Upper lobe of left lung (tissue), 4 donors: ENCODE data around the gene SIL1.

Experiments
- POLR2A ChIP-seq, 4 donors: fragments of 450-650 bp; IDR thresholded peaks; one replicate each; pipeline ENCODE4 v1.5.1; 2016 to 2017; ENCODE audit warnings: antibody characterized with exemption in 4 of 4, mild to moderate bottlenecking in 2 of 4
- POLR2AphosphoS5 ChIP-seq, 2 donors: sonication (generic); formaldehyde crosslinking; IDR thresholded peaks; one replicate each; pipeline ENCODE4 v1.5.1; 2017; ENCODE audit warnings: antibody characterized with exemption in 2 of 2
- TF ChIP-seq, protein P1 (sequence below), 6 experiments: fragments of 450-650 bp in 4 of 6; fragments of 200-600 bp in 2 of 6; sonication (generic) in 2 of 6; IDR thresholded peaks; one replicate each; pipeline ENCODE4 v1.5.1; 2016 to 2019; ENCODE audit warnings: antibody characterized with exemption in 6 of 6

GRCh38 chr5:139068060-139068459 is 130.1 kb downstream of the SIL1 start:
- no peak for TF ChIP-seq POLR2A (IDR thresholded peaks at IDR 0.05)
- TF ChIP-seq, protein P1, sequence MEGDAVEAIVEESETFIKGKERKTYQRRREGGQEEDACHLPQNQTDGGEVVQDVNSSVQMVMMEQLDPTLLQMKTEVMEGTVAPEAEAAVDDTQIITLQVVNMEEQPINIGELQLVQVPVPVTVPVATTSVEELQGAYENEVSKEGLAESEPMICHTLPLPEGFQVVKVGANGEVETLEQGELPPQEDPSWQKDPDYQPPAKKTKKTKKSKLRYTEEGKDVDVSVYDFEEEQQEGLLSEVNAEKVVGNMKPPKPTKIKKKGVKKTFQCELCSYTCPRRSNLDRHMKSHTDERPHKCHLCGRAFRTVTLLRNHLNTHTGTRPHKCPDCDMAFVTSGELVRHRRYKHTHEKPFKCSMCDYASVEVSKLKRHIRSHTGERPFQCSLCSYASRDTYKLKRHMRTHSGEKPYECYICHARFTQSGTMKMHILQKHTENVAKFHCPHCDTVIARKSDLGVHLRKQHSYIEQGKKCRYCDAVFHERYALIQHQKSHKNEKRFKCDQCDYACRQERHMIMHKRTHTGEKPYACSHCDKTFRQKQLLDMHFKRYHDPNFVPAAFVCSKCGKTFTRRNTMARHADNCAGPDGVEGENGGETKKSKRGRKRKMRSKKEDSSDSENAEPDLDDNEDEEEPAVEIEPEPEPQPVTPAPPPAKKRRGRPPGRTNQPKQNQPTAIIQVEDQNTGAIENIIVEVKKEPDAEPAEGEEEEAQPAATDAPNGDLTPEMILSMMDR (IDR thresholded peaks at IDR 0.05): no peak
- TF ChIP-seq POLR2AphosphoS5 (IDR thresholded peaks at IDR 0.05): no peak
